Endothelial cell of umbilical vein (primary cell): Measurements from ENCODE around the gene ERMAP. TPM values are rescaled to one million over a fixed set of nuclear protein-coding genes. Genes with fewer than 3 reads are reported as not detected.

Experiments
- BruUV-seq: library from RNA; stranded (reverse); fragments of 400-500 nt; replicated peaks from 2 replicates; lab custom pipeline; 2021; lab: Mats Ljungman, UMichigan
- CTCF ChIA-PET: fragments of 300-600, 350-600 bp; sonication (Branson Sonifier 250); formaldehyde crosslinking; loops from one replicate; lab custom pipeline; 2021; ENCODE audit warnings: antibody characterized with exemption, inconsistent platforms; lab: Charles Lee
- POLR2A ChIA-PET: fragments of 300-600, 350-600 bp; sonication (Branson Sonifier 250); formaldehyde crosslinking; loops from one replicate; lab custom pipeline; 2021; ENCODE audit warnings: antibody characterized with exemption, inconsistent platforms; lab: Charles Lee
- DNase-seq: peaks from one replicate; pipeline ENCODE4 v3.0.0-alpha.2; 2011; ENCODE audit warnings: low read depth, low spot score
- FAIRE-seq: peaks from 2 replicates; lab custom pipeline; 2011; peaks lifted over from hg19 to GRCh38; lab: Jason Lieb, UNC
- H2AFZ ChIP-seq: 2 replicates; pipeline ENCODE4 v1.6.0; 2012; ENCODE audit warnings: low read depth, low read length, control low read depth, inconsistent platforms
- H3K27ac ChIP-seq: 2 replicates; pipeline ENCODE4 v1.5.1; 2011; ENCODE audit warnings: low read depth, mild to moderate bottlenecking, control low read depth, low read length, moderate library complexity; ENCODE audit not compliant: insufficient read depth
- H3K27me3 ChIP-seq, 2 experiments: 2 replicates each; pipeline versions ENCODE4 v1.6.0 to v1.6.1; 2011; ENCODE audit warnings: low read length in 2 of 2, mixed read lengths in 1 of 2; ENCODE audit not compliant: control insufficient read depth in 2 of 2, insufficient read depth in 2 of 2
- H3K36me3 ChIP-seq, 2 experiments: 2 replicates in 1 of 2; 3 replicates in 1 of 2; pipeline ENCODE4 v1.5.1; 2011; ENCODE audit warnings: low read length in 2 of 2, mild to moderate bottlenecking in 1 of 2, moderate library complexity in 1 of 2; ENCODE audit not compliant: control insufficient read depth in 2 of 2, insufficient read depth in 2 of 2; ENCODE audit errors: extremely low read depth in 1 of 2
- H3K4me1 ChIP-seq: 3 replicates; pipeline ENCODE4 v1.5.1; 2011; ENCODE audit warnings: mild to moderate bottlenecking, low read length; ENCODE audit not compliant: control insufficient read depth, insufficient read depth; ENCODE audit errors: extremely low read depth
- H3K4me2 ChIP-seq: 2 replicates; pipeline ENCODE4 v1.6.1; 2011; ENCODE audit warnings: low read length, control low read depth, mixed read lengths; ENCODE audit not compliant: insufficient read depth
- H3K4me3 ChIP-seq, 3 experiments: fragments of 200-600 bp in 1 of 3; sonication (generic), shearing (Covaris generic) in 1 of 3; replicated peaks in 1 of 3; 2 replicates each; pipeline ENCODE4 v1.5.1; 2011 to 2016; ENCODE audit warnings: control low read depth in 3 of 3, low read length in 3 of 3, mild to moderate bottlenecking in 2 of 3, inconsistent platforms in 1 of 3, low read depth in 1 of 3, moderate library complexity in 1 of 3; ENCODE audit not compliant: insufficient read depth in 1 of 3
- H3K79me2 ChIP-seq: 2 replicates; pipeline ENCODE4 v1.6.0; 2012; ENCODE audit warnings: low read length, inconsistent platforms; ENCODE audit not compliant: control insufficient read depth, insufficient read depth
- H3K9ac ChIP-seq: replicated peaks from 2 replicates; pipeline ENCODE3; 2011; ENCODE audit warnings: low read length, control low read depth; ENCODE audit not compliant: insufficient read depth; ENCODE audit errors: extremely low read depth
- H3K9me1 ChIP-seq: replicated peaks from 3 replicates; pipeline ENCODE4 v1.6.0; 2011; ENCODE audit warnings: mild to moderate bottlenecking, low read length; ENCODE audit not compliant: control insufficient read depth, insufficient read depth; ENCODE audit errors: extremely low read depth
- H3K9me3 ChIP-seq: replicated peaks from 2 replicates; pipeline ENCODE4 v1.5.1; 2012; ENCODE audit warnings: low read length, inconsistent platforms; ENCODE audit not compliant: control insufficient read depth, insufficient read depth
- H4K20me1 ChIP-seq: replicated peaks from 2 replicates; pipeline ENCODE3; 2011; ENCODE audit warnings: mild to moderate bottlenecking, low read length; ENCODE audit not compliant: control insufficient read depth, insufficient read depth; ENCODE audit errors: extremely low read depth
- FOS ChIP-seq: IDR thresholded peaks from 2 replicates; pipeline ENCODE4 v1.6.1; 2011; ENCODE audit warnings: mild to moderate bottlenecking, low read length, moderate library complexity, borderline replicate concordance; ENCODE audit not compliant: insufficient read depth
- MYC ChIP-seq: IDR thresholded peaks from one replicate; pipeline ENCODE4 v1.6.1; 2011; ENCODE audit warnings: mild to moderate bottlenecking, low read depth, low read length
- POLR2AphosphoS5 ChIP-seq: IDR thresholded peaks from 2 replicates; pipeline ENCODE4 v1.6.1; 2012; ENCODE audit warnings: low read depth, mild to moderate bottlenecking, control low read depth, low read length, moderate library complexity; ENCODE audit not compliant: insufficient read depth
- dilution Hi-C: fragments of 300-500 bp; cut with MboI; formaldehyde crosslinking; loops from one replicate; pipeline ENCODE4 v1.15.0; 2019; ENCODE audit warnings: low sequenced_read_pairs; ENCODE audit not compliant: extremely low pct_ligation_motif_present
- intact Hi-C: fragments of 100-400 bp; cut with micrococcal nuclease; formaldehyde crosslinking; loops from one replicate; pipeline ENCODE4 v1.10.0; 2022
- polyA plus RNA-seq, 4 experiments: library from polyadenylated mRNA; depleted of rRNA in 3 of 4; stranded (reverse) in 3 of 4; unstranded in 1 of 4; fragments of >200 nt; gene quantifications; 2 replicates each; pipeline versions ENCODE4 v1.2.1 to v1.2.3, GENCODE V29; 2011 to 2012; ENCODE audit warnings: missing spikeins in 1 of 4
- total RNA-seq: library from RNA; stranded (reverse); gene quantifications from 2 replicates; pipeline ENCODE4 v1.2.3, GENCODE V29; 2021
- TF ChIP-seq, protein P1 (sequence below): IDR thresholded peaks from 2 replicates; pipeline ENCODE4 v1.6.1; 2011; ENCODE audit not compliant: insufficient read depth, insufficient read length
- TF ChIP-seq, protein P2 (sequence below), 2 donors: IDR thresholded peaks; 1 replicate in 1 of 2; 2 replicates in 1 of 2; pipeline ENCODE4 v1.5.1; 2011; ENCODE audit warnings: low read length in 2 of 2, mild to moderate bottlenecking in 2 of 2, moderate library complexity in 2 of 2, control low read depth in 1 of 2, inconsistent platforms in 1 of 2, low read depth in 1 of 2; ENCODE audit not compliant: insufficient read depth in 1 of 2; ENCODE audit errors: extremely low read depth in 1 of 2

The ERMAP gene
- total and polyA plus RNA-seq, 2 donors (not counting 3 experiments of a cell fraction or from before 2014, with no cell fraction given), result 7.8 to 8.6 TPM

DNA sequence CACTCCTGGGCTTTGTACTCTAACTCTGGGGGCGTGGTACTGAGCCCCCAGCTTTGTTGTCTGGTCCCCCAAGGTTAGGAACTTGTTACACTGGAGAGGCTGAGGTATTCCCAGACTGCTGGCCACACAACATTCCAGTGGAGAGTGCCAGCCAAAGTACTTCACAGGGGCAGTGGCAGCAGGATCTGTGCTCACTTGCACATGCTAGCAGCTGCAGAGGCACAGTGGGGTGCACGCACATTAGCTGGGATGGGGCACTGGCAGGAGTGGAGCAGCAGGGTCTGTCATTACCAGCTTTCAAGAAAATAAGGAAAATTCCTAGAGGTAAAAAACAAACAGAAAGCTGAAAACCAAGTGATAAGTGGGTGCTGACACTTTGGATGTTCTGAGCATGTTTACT lies 60.5 kb downstream of the ERMAP start:
- no peak for TF ChIP-seq POLR2AphosphoS5
- TF ChIP-seq, protein P1, sequence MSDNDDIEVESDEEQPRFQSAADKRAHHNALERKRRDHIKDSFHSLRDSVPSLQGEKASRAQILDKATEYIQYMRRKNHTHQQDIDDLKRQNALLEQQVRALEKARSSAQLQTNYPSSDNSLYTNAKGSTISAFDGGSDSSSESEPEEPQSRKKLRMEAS, result no peak
- no peak for TF ChIP-seq MYC
- dilution Hi-C loops, result no loop called here
- ChIA-PET POLR2A (no interaction called here), CTCF (no interaction called here)
- no peak for DNase-seq
- H3K27ac ChIP-seq, result no peak overlapping the region
- no TSS peak for BruUV-seq
- H2AFZ ChIP-seq, result no peak overlapping the region
- H3K36me3 ChIP-seq, result no peaks in the 10 kb centered on the region
- H3K9ac ChIP-seq, result no peak overlapping the region
- H3K4me1 ChIP-seq, result no peaks in the 10 kb centered on the region
- no peaks in the 10 kb centered on the region for H4K20me1 ChIP-seq
- no peak for FAIRE-seq
- intact Hi-C loops, result no loop called here
- no peaks in the 10 kb centered on the region for H3K9me1 ChIP-seq
- H3K4me3 ChIP-seq, result no peak overlapping the region
- no peak overlapping the region for H3K4me2 ChIP-seq
- H3K79me2 ChIP-seq, result no peaks in the 10 kb centered on the region
- H3K27me3 ChIP-seq, result peaks cover 13 to 29% of the 10 kb centered on the region in 2 experiments
- H3K9me3 ChIP-seq, result no peaks in the 10 kb centered on the region

DNA sequence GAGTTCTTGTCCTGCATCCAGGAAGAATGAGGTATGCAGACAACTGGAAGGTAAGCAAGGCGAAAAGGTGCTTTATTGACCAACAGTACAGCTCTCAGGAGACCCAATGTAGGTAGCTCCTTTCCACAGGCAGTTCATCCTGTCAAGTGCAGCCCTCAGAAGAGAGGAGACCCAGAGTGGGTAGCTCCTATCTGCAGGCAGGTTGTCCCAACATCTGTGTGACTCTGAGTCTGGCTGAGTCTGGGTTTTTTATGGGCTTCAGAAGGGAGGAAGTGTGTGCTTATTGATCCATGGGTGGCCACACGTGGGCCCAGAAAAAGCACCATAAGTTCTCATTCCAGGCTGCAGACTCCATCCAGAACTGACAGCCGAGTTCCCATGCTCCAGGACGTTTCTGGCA lies 63.5 kb downstream of the ERMAP start:
- no peak overlapping the region for H3K4me2 ChIP-seq
- no peak overlapping the region for H3K9ac ChIP-seq
- ChIA-PET CTCF (interaction anchor here (0.6 to 1.4 kb wide), 4 partner anchors 19 to 102 kb away, joined by 3 to 4 read pairs (median 3); no protein-coding TSS in a partner anchor), POLR2A (no interaction called here)
- peaks cover 11 to 23% of the 10 kb centered on the region in 2 experiments for H3K27me3 ChIP-seq
- no peak overlapping the region for H3K4me3 ChIP-seq
- TF ChIP-seq, protein P2, sequence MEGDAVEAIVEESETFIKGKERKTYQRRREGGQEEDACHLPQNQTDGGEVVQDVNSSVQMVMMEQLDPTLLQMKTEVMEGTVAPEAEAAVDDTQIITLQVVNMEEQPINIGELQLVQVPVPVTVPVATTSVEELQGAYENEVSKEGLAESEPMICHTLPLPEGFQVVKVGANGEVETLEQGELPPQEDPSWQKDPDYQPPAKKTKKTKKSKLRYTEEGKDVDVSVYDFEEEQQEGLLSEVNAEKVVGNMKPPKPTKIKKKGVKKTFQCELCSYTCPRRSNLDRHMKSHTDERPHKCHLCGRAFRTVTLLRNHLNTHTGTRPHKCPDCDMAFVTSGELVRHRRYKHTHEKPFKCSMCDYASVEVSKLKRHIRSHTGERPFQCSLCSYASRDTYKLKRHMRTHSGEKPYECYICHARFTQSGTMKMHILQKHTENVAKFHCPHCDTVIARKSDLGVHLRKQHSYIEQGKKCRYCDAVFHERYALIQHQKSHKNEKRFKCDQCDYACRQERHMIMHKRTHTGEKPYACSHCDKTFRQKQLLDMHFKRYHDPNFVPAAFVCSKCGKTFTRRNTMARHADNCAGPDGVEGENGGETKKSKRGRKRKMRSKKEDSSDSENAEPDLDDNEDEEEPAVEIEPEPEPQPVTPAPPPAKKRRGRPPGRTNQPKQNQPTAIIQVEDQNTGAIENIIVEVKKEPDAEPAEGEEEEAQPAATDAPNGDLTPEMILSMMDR (IDR thresholded peaks at IDR 0.05; ENCODE audit: extremely low read depth in 1 of 2, insufficient read depth in 1 of 2, low read depth in 1 of 2, low read length in 2 of 2), result no peak
- TF ChIP-seq MYC (no peak), FOS (no peak)
- no TSS peak for BruUV-seq
- no peaks in the 10 kb centered on the region for H3K4me1 ChIP-seq
- no peak overlapping the region for H3K27ac ChIP-seq
- dilution Hi-C loops, result no loop called here
- DNase-seq (no peak), FAIRE-seq (no peak)
- H3K36me3 ChIP-seq, result no peaks in the 10 kb centered on the region
- intact Hi-C loops, result no loop called here
- no peaks in the 10 kb centered on the region for H3K79me2 ChIP-seq
- H2AFZ ChIP-seq, result no peak overlapping the region
- H3K9me3 ChIP-seq, result no peaks in the 10 kb centered on the region
- H3K9me1 ChIP-seq, result no peaks in the 10 kb centered on the region
- no peaks in the 10 kb centered on the region for H4K20me1 ChIP-seq
